Endothelial cell (in vitro differentiated cells): ENCODE results near the gene ARTN. TPM values are rescaled to one million over a fixed set of nuclear protein-coding genes. Genes with fewer than 3 reads are reported as not detected.
A peak's percentile ranks its signal among the peaks of the same experiment; 100 is the strongest.

Experiments
- DNase-seq: peaks from one replicate; pipeline ENCODE4 v3.0.0; 2021; ENCODE audit warnings: low spot score
- H3K27ac Mint-ChIP-seq: one replicate; pipeline ENCODE4 v1.8.0; 2021; ENCODE audit warnings: mixed read lengths, inconsistent platforms; ENCODE audit not compliant: unreplicated experiment
- H3K27me3 Mint-ChIP-seq: one replicate; pipeline ENCODE4 v1.8.0; 2021; ENCODE audit warnings: mild to moderate bottlenecking, moderate library complexity, mixed read lengths, inconsistent platforms; ENCODE audit not compliant: unreplicated experiment
- H3K36me3 Mint-ChIP-seq: one replicate; pipeline ENCODE4 v1.8.0; 2021; ENCODE audit warnings: mild to moderate bottlenecking, low read depth, mixed read lengths, inconsistent platforms; ENCODE audit not compliant: unreplicated experiment
- H3K4me1 Mint-ChIP-seq: one replicate; pipeline ENCODE4 v1.8.0; 2021; ENCODE audit warnings: mild to moderate bottlenecking, mixed read lengths, inconsistent platforms; ENCODE audit not compliant: unreplicated experiment
- H3K4me3 Mint-ChIP-seq: one replicate; pipeline ENCODE4 v1.8.0; 2021; ENCODE audit warnings: mild to moderate bottlenecking, mixed read lengths, inconsistent platforms; ENCODE audit not compliant: unreplicated experiment
- H3K9me3 Mint-ChIP-seq: one replicate; pipeline ENCODE4 v1.8.0; 2021; ENCODE audit warnings: mixed read lengths, inconsistent platforms; ENCODE audit not compliant: unreplicated experiment
- total RNA-seq: library from RNA; stranded (reverse); fragmentation: NEBNext Ultra II Directional; extraction: Animal tissue kit (Norgen Biotek cat#: 25700); gene quantifications from one replicate; pipeline ENCODE4 v1.2.1, GENCODE V29; 2021; ENCODE audit not compliant: unreplicated experiment
- TF ChIP-seq, protein P1 (sequence below): fragments of 200-600 bp; sonication (generic); IDR thresholded peaks from one replicate; pipeline ENCODE4 v1.5.0; 2021; ENCODE audit warnings: antibody characterized with exemption; ENCODE audit not compliant: unreplicated experiment

The ARTN gene
- total RNA-seq, 1 donor from 2014 or later: 0.67 TPM

DNA sequence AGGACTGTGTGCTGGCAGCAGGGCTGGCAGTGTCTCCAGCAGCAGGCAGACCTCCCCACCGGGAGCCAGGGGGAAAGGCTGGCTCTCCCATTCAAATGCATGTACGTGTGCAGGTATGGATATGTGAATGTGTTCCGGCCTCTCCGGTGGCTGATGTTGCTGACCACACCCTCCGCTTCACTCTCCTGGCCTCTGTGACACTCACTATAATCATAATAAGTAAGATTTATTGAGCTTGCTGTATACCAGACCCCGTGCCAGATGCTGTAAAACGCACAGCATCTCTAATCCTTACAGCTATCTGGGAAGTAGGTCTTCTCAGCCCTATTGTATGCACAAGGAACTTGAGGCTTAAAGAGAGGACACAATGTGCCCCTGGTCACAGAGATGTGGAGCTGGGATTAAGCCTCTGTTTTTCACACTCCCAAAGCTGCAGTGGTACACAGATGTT lies 20.5 kb upstream of the ARTN start:
- no peak overlapping the region for H3K4me3 Mint-ChIP-seq
- H3K9me3 Mint-ChIP-seq: peaks cover under 1% of the 10 kb centered on the region
- H3K36me3 Mint-ChIP-seq: peaks cover 8% of the 10 kb centered on the region
- peaks cover 9% of the 10 kb centered on the region for H3K4me1 Mint-ChIP-seq
- DNase-seq: no peak
- peaks cover 7% of the 10 kb centered on the region for H3K27me3 Mint-ChIP-seq
- TF ChIP-seq, protein P1, sequence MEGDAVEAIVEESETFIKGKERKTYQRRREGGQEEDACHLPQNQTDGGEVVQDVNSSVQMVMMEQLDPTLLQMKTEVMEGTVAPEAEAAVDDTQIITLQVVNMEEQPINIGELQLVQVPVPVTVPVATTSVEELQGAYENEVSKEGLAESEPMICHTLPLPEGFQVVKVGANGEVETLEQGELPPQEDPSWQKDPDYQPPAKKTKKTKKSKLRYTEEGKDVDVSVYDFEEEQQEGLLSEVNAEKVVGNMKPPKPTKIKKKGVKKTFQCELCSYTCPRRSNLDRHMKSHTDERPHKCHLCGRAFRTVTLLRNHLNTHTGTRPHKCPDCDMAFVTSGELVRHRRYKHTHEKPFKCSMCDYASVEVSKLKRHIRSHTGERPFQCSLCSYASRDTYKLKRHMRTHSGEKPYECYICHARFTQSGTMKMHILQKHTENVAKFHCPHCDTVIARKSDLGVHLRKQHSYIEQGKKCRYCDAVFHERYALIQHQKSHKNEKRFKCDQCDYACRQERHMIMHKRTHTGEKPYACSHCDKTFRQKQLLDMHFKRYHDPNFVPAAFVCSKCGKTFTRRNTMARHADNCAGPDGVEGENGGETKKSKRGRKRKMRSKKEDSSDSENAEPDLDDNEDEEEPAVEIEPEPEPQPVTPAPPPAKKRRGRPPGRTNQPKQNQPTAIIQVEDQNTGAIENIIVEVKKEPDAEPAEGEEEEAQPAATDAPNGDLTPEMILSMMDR: no peak
- no peak overlapping the region for H3K27ac Mint-ChIP-seq

DNA sequence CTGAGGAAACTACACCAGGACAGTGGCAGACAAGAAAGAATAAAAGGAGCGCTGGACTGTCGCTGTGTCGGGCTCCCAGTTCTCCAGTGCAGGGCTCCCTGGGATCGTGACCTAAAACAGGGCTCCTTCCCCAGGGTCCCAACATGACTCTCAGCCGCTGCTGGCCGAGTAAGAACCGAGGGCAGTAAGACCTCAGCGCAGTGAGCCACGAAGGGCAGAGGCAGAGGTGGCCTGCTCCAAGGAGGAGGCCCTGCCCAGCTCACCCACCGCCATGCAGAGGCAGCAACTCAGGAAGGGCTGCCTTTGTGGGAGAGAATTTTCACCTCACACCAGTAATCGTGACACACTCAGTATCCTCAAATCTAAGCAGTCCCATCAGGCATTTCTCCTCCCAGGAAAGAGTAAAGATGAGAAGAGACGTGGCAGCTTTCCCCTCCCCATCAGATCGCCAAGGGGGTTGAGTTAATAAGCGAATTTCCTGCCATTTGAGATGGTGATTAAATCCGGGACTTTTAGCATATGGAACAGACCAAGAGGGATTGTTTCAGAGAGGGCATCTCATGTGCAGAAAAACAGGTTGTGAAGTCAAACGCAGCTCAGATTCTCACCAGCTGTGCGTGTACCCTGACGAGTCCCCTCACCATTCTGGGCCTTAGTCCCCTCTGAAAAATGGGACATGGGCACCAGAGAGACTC lies 19.8 kb upstream of the ARTN start:
- H3K4me3 Mint-ChIP-seq: no peak overlapping the region
- H3K4me1 Mint-ChIP-seq: peaks cover 9% of the 10 kb centered on the region
- H3K27ac Mint-ChIP-seq: no peak overlapping the region
- DNase-seq: no peak
- TF ChIP-seq, protein P1: no peak
- H3K9me3 Mint-ChIP-seq: no peaks in the 10 kb centered on the region
- peaks cover 6% of the 10 kb centered on the region for H3K36me3 Mint-ChIP-seq
- H3K27me3 Mint-ChIP-seq: peaks cover 6% of the 10 kb centered on the region

DNA sequence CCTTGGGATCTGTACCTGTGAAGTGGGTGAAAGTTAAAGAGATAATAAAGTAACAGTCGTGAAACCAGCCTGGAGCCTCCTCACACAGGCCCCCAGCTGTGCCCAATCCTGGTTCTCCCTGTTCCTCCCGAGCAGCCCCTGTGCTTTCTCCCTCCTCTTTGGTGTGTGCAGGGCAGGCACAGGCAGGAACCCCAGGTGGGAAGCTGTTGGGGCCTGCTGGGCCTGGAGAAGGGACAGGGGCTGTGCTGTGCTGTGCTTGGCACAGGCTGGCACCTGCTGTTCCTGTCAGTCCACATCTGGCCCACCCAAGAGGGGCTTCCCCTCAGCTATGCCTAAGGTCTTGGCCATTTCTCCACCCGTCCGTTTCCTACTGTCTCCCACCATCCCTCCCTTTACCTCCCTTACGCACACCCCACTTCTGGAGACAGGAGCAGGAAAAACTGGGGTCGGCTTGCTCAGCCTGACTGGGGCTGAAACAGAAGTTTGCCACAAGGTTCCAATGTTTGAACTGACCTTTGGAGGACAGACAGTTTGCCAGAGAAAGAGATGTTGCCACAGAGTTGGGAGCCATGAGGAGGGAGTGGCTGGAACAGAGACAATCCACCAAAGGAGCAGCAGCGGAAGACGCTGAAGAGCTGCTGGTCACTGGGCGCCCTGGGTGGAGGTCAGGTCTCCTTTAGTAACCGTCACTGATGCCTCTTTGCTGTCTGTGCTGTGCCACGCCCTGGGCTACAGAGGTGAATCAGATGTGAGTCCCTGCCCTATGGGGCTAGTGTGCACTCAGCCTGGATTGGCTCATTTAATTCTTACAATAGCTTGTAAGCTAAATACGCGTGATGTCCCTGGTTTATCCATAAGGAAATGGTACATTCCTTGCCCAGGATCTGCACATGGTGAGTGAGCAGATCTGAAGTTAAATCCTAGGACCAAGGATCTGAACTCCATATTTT lies 18.8 kb upstream of the ARTN start:
- Mint-ChIP-seq H3K4me1 (peaks cover 3% of the 10 kb centered on the region), H3K27me3 (peaks cover 9% of the 10 kb centered on the region), H3K36me3 (peaks cover 6% of the 10 kb centered on the region), H3K9me3 (no peaks in the 10 kb centered on the region), H3K4me3 (no peak overlapping the region), H3K27ac (no peak overlapping the region)
- TF ChIP-seq, protein P1: no peak
- no peak for DNase-seq

DNA sequence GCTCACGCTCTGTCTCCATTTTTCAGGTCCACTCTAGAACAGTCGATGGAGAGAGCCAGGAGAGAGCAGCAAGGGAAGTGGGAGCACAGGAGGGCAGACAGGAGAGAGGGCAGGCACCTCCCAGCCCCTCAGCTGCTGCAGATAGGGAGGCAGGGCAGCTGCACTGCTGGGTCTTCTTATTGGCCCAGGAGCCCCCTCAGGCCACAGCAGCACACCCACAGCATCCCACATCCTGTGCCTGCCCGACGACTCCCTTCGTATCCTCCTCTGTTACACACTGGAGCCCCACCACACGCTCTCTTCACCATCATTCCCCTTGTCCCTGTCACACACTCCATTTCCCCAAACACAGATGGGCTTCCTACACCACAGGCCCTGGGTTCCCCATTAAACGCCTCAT lies 13.7 kb upstream of the ARTN start:
- DNase-seq: no peak
- Mint-ChIP-seq H3K4me1 (no peaks in the 10 kb centered on the region), H3K27ac (no peak overlapping the region), H3K4me3 (peak overlapping the region; percentile 40), H3K36me3 (peaks cover 9% of the 10 kb centered on the region), H3K27me3 (peaks cover 7% of the 10 kb centered on the region), H3K9me3 (no peaks in the 10 kb centered on the region)
- TF ChIP-seq, protein P1: no peak

DNA sequence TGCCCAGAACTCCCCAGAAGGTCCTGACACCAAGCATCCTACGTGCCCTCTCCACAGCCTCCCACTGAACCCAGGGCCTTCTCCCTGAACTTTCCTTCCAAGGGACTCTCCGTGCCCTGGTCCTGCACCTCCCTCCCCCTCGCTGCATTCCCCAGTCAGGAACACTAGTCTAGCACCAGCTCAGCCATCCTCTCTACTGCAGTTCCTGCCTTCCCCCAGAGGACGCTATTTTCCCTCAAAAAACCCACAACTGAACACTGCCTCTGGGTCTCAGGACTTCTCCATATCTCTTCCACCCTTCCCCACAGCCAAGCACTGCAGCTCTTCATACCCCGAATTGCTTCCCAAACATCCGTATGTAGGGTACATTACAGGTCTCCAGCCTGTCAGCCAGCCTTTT lies 12.6 kb upstream of the ARTN start:
- Mint-ChIP-seq H3K27me3 (peaks cover 4% of the 10 kb centered on the region), H3K4me3 (no peak overlapping the region), H3K4me1 (no peaks in the 10 kb centered on the region), H3K36me3 (peaks cover 15% of the 10 kb centered on the region), H3K27ac (no peak overlapping the region), H3K9me3 (no peaks in the 10 kb centered on the region)
- DNase-seq: no peak
- TF ChIP-seq, protein P1: no peak
